ENCODE data around the gene RARB.

Gene RARB

DNA sequence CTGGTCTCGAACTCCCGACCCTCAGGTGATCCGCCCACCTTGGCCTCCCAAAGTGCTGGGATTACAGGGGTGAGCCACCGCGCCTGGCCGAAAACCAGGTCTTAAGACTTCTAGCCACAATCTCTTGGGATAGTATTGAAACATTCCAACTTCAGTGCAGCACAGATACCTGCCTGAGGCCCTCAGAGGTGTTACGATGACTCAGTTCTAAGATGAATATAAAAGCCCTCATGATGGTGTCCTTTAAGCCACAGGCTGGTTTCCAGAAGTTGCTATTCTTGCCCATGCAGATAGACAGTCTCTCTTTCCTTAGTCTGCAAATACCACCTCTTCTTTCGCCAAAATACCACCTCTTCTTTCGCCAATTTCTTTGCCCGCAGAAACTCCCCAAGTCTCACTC lies 69.0 kb downstream of the RARB start:
- Histone ChIP-seq H3K27ac (ENCODE audit: low read depth, low read length, poor library complexity, severe bottlenecking) (no peak overlapping the region), H3K9ac (ENCODE audit: low read length) (no peak overlapping the region), H3K36me3 (ENCODE audit: insufficient read depth, low read length) (no peaks in the 10 kb centered on the region), H2AFZ (ENCODE audit: low read length) (no peak overlapping the region), H4K20me1 (ENCODE audit: insufficient read depth, low read length) (no peaks in the 10 kb centered on the region), H3K4me3 (ENCODE audit: low read depth, low read length, poor library complexity, severe bottlenecking) (no peak overlapping the region), H3K4me1 (ENCODE audit: insufficient read depth, low read length, severe bottlenecking) (no peaks in the 10 kb centered on the region), H3K9me2 (ENCODE audit: low read depth, low read length) (no peaks in the 10 kb centered on the region), H3K9me3 (ENCODE audit: low read length) (peaks cover 12% of the 10 kb centered on the region; the same call in 1 of the 2 replicates), H3K4me2 (ENCODE audit: low read length) (no peak overlapping the region), H3K79me2 (ENCODE audit: insufficient read depth, low read length) (no peaks in the 10 kb centered on the region), H3F3A (ENCODE audit: insufficient read depth, low read length) (no peaks in the 10 kb centered on the region), H3K27me3 (ENCODE audit: insufficient read depth, low read length) (no peaks in the 10 kb centered on the region)
- TF ChIP-seq EZH2 (IDR thresholded peaks at IDR 0.05; ENCODE audit: borderline replicate concordance, low read length), result no peak
- TF ChIP-seq, protein P1, sequence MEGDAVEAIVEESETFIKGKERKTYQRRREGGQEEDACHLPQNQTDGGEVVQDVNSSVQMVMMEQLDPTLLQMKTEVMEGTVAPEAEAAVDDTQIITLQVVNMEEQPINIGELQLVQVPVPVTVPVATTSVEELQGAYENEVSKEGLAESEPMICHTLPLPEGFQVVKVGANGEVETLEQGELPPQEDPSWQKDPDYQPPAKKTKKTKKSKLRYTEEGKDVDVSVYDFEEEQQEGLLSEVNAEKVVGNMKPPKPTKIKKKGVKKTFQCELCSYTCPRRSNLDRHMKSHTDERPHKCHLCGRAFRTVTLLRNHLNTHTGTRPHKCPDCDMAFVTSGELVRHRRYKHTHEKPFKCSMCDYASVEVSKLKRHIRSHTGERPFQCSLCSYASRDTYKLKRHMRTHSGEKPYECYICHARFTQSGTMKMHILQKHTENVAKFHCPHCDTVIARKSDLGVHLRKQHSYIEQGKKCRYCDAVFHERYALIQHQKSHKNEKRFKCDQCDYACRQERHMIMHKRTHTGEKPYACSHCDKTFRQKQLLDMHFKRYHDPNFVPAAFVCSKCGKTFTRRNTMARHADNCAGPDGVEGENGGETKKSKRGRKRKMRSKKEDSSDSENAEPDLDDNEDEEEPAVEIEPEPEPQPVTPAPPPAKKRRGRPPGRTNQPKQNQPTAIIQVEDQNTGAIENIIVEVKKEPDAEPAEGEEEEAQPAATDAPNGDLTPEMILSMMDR (IDR thresholded peaks at IDR 0.05; ENCODE audit: low read length), result no peak

DNA sequence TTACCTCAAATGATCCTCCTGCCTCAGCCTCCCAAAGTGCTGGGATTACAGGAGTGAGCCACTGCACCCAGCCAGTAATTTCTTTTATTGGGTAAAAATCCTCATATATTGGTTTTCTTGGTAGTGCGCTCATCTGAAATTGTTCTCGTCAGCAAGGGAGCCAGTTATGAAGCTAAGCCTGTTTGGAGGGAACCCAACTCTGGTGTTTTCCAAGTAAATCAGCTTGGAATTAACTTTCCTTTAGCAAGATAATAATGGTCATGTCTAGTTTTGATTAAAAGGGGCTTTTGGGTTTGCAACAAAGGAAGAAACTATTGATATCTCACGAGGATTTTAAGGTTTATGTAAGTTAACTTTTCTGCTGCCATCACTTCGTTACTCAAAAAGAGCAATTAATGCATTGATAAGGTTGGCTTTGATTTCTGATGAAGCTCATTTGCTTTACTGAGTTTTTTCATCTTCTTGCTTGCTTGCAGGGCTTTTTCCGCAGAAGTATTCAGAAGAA lies 72.7 kb downstream of the RARB start:
- H3K27me3 ChIP-seq (ENCODE audit: insufficient read depth, low read length), result no peaks in the 10 kb centered on the region
- H2AFZ ChIP-seq (ENCODE audit: low read length), result no peak overlapping the region
- no peak overlapping the region for H3K9ac ChIP-seq (ENCODE audit: low read length)
- H3K79me2 ChIP-seq (ENCODE audit: insufficient read depth, low read length), result no peaks in the 10 kb centered on the region
- no peaks in the 10 kb centered on the region for H4K20me1 ChIP-seq (ENCODE audit: insufficient read depth, low read length)
- H3F3A ChIP-seq (ENCODE audit: insufficient read depth, low read length), result no peaks in the 10 kb centered on the region
- no peaks in the 10 kb centered on the region for H3K9me2 ChIP-seq (ENCODE audit: low read depth, low read length)
- H3K9me3 ChIP-seq (ENCODE audit: low read length), result no peaks in the 10 kb centered on the region
- H3K36me3 ChIP-seq (ENCODE audit: insufficient read depth, low read length), result no peaks in the 10 kb centered on the region
- no peaks in the 10 kb centered on the region for H3K4me1 ChIP-seq (ENCODE audit: insufficient read depth, low read length, severe bottlenecking)
- H3K27ac ChIP-seq (ENCODE audit: low read depth, low read length, poor library complexity, severe bottlenecking), result no peak overlapping the region
- TF ChIP-seq EZH2 (IDR thresholded peaks at IDR 0.05; ENCODE audit: borderline replicate concordance, low read length), result no peak
- TF ChIP-seq, protein P1 (IDR thresholded peaks at IDR 0.05; ENCODE audit: low read length), result no peak
- no peak overlapping the region for H3K4me2 ChIP-seq (ENCODE audit: low read length)
- H3K4me3 ChIP-seq (ENCODE audit: low read depth, low read length, poor library complexity, severe bottlenecking), result no peak overlapping the region

DNA sequence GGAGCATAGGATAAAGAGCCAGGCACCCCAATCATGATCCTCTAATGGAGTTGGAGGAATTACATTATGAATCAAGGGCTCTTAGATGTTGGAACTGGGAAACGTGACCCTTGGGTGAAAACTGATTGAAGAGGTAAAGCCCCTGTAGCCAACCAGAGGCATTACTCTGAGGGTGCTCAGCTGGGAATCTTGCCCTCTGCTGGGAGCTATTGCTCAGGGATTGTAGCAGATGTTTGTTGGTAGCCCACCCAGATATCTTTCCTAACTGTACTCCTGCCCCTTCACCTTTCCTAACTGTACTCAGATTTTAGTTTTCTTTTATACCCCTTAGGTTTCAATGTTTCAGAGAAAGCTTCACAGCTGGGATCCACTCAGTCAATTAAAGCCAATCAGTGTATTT lies 74.2 kb downstream of the RARB start:
- Histone ChIP-seq H3K36me3 (ENCODE audit: insufficient read depth, low read length) (no peaks in the 10 kb centered on the region), H3K27me3 (ENCODE audit: insufficient read depth, low read length) (no peaks in the 10 kb centered on the region), H3K4me1 (ENCODE audit: insufficient read depth, low read length, severe bottlenecking) (no peaks in the 10 kb centered on the region), H3K79me2 (ENCODE audit: insufficient read depth, low read length) (no peaks in the 10 kb centered on the region), H3K4me3 (ENCODE audit: low read depth, low read length, poor library complexity, severe bottlenecking) (no peak overlapping the region), H4K20me1 (ENCODE audit: insufficient read depth, low read length) (no peaks in the 10 kb centered on the region), H3K9me2 (ENCODE audit: low read depth, low read length) (no peaks in the 10 kb centered on the region), H2AFZ (ENCODE audit: low read length) (no peak overlapping the region), H3K4me2 (ENCODE audit: low read length) (no peak overlapping the region), H3K9ac (ENCODE audit: low read length) (no peak overlapping the region), H3F3A (ENCODE audit: insufficient read depth, low read length) (no peaks in the 10 kb centered on the region), H3K9me3 (ENCODE audit: low read length) (no peaks in the 10 kb centered on the region), H3K27ac (ENCODE audit: low read depth, low read length, poor library complexity, severe bottlenecking) (no peak overlapping the region)
- TF ChIP-seq, protein P1 (IDR thresholded peaks at IDR 0.05; ENCODE audit: low read length), result no peak
- no peak for TF ChIP-seq EZH2 (IDR thresholded peaks at IDR 0.05; ENCODE audit: borderline replicate concordance, low read length)
